Gastroesophageal sphincter (tissue), 3 donors: ENCODE measurements around the gene AGPAT3.

Source experiments
- CTCF ChIP-seq, 4 experiments: fragments of 200-600 bp in 2 of 4; fragments of 450-650 bp in 2 of 4; sonication (generic) in 1 of 4; IDR thresholded peaks; one replicate each; pipeline ENCODE4 v1.5.1; 2017 to 2019; ENCODE audit warnings: antibody characterized with exemption in 4 of 4, mild to moderate bottlenecking in 2 of 4, moderate library complexity in 2 of 4
- EP300 ChIP-seq: sonication (generic); formaldehyde crosslinking; IDR thresholded peaks from one replicate; pipeline ENCODE4 v1.6.1; 2017; ENCODE audit warnings: antibody characterized with exemption, mild to moderate bottlenecking

- TF ChIP-seq CTCF (IDR thresholded peaks at IDR 0.05) (no peak), EP300 (no peak)
Measured at GRCh38 chr21:44027607-44028286, 162.7 kb downstream of the AGPAT3 start.
